Liver (tissue), 9 donors: Measurements from ENCODE around the gene NCKIPSD. TPM values are rescaled to one million over a fixed set of nuclear protein-coding genes. Genes with fewer than 3 reads are reported as not detected.

Source experiments
- DNase-seq: peaks from one replicate; pipeline ENCODE4 v3.0.0-alpha.2; 2017; ENCODE audit warnings: low spot score
- H3K27ac ChIP-seq, 2 donors: one replicate each; pipeline ENCODE4 v1.7.0; 2013; ENCODE audit warnings: inconsistent platforms in 2 of 2, low read length in 2 of 2, control low read depth in 1 of 2, low read depth in 1 of 2, mild to moderate bottlenecking in 1 of 2
- H3K27me3 ChIP-seq, 4 donors: one replicate each; pipeline versions ENCODE4 v1.6.1 to v1.7.0; 2013; ENCODE audit warnings: low read length in 3 of 4, inconsistent platforms in 1 of 4, mild to moderate bottlenecking in 1 of 4, moderate library complexity in 1 of 4; ENCODE audit not compliant: control insufficient read depth in 4 of 4, insufficient read depth in 4 of 4
- H3K36me3 ChIP-seq, 4 donors: one replicate each; pipeline versions ENCODE4 v1.6.1 to v1.7.0; 2013; ENCODE audit warnings: low read length in 3 of 4, mild to moderate bottlenecking in 3 of 4, low read depth in 1 of 4, moderate library complexity in 1 of 4; ENCODE audit not compliant: control insufficient read depth in 4 of 4, insufficient read depth in 3 of 4
- H3K4me1 ChIP-seq, 4 donors: one replicate each; pipeline versions ENCODE4 v1.6.1 to v1.7.0; 2013; ENCODE audit warnings: low read length in 3 of 4, mild to moderate bottlenecking in 3 of 4, moderate library complexity in 1 of 4; ENCODE audit not compliant: control insufficient read depth in 4 of 4, insufficient read depth in 4 of 4
- H3K4me3 ChIP-seq, 3 donors: one replicate each; pipeline versions ENCODE4 v1.6.1 to v1.7.0; 2013; ENCODE audit warnings: low read length in 3 of 3, control low read depth in 1 of 3, low read depth in 1 of 3, mild to moderate bottlenecking in 1 of 3
- H3K9ac ChIP-seq, 2 donors: one replicate each; pipeline ENCODE4 v1.7.0; 2013; ENCODE audit warnings: low read length in 2 of 2, mild to moderate bottlenecking in 2 of 2, moderate library complexity in 2 of 2, control low read depth in 1 of 2, low read depth in 1 of 2
- H3K9me3 ChIP-seq, 4 donors: one replicate each; pipeline versions ENCODE4 v1.6.1 to v1.7.0; 2013; ENCODE audit warnings: low read length in 3 of 4; ENCODE audit not compliant: control insufficient read depth in 4 of 4
- ATF3 ChIP-seq: IDR thresholded peaks from 2 replicates; pipeline ENCODE4 v1.6.1; 2016; ENCODE audit warnings: antibody characterized with exemption
- FOXA2 ChIP-seq: IDR thresholded peaks from 2 replicates; pipeline ENCODE4 v1.6.1; 2016; ENCODE audit warnings: antibody characterized with exemption
- GABPA ChIP-seq, 2 donors: IDR thresholded peaks in 1 of 2; conservative IDR thresholded peaks in 1 of 2; 2 replicates each; pipeline ENCODE4 v1.6.1; 2016; ENCODE audit warnings: antibody characterized with exemption in 2 of 2, mild to moderate bottlenecking in 1 of 2, moderate library complexity in 1 of 2
- HNF4A ChIP-seq, 2 donors: conservative IDR thresholded peaks; 2 replicates each; pipeline ENCODE4 v1.6.1; 2016; ENCODE audit warnings: antibody characterized with exemption in 2 of 2, mild to moderate bottlenecking in 2 of 2
- HNF4G ChIP-seq: IDR thresholded peaks from 2 replicates; pipeline ENCODE4 v1.6.1; 2016; ENCODE audit warnings: antibody characterized with exemption
- JUND ChIP-seq, 2 donors: IDR thresholded peaks; 2 replicates each; pipeline ENCODE4 v1.6.1; 2016; ENCODE audit warnings: antibody characterized with exemption in 2 of 2
- MAX ChIP-seq: IDR thresholded peaks from 2 replicates; pipeline ENCODE4 v1.6.1; 2016; ENCODE audit warnings: antibody characterized with exemption
- RAD21 ChIP-seq, 2 donors: IDR thresholded peaks; 2 replicates each; pipeline ENCODE4 v1.6.1; 2016; ENCODE audit warnings: antibody characterized with exemption in 2 of 2, mild to moderate bottlenecking in 2 of 2
- REST ChIP-seq: IDR thresholded peaks from 2 replicates; pipeline ENCODE4 v1.6.1; 2016; ENCODE audit warnings: antibody characterized with exemption, mild to moderate bottlenecking
- RXRA ChIP-seq, 2 donors: IDR thresholded peaks; 2 replicates each; pipeline ENCODE4 v1.6.1; 2017 to 2018; ENCODE audit warnings: antibody characterized with exemption in 2 of 2, mild to moderate bottlenecking in 1 of 2
- SP1 ChIP-seq: IDR thresholded peaks from 2 replicates; pipeline ENCODE4 v1.6.1; 2018; ENCODE audit warnings: antibody characterized with exemption, mild to moderate bottlenecking
- YY1 ChIP-seq: IDR thresholded peaks from 2 replicates; pipeline ENCODE4 v1.6.1; 2016; ENCODE audit warnings: antibody characterized with exemption, mild to moderate bottlenecking
- ZBTB33 ChIP-seq: IDR thresholded peaks from 2 replicates; pipeline ENCODE4 v1.6.1; 2016; ENCODE audit warnings: antibody characterized with exemption
- WGBS: extraction: QIAGEN DNeasy Blood & Tissue Kit; methylation state at CpG from one replicate; pipeline ENCODE4 v1.1.7; 2013; 5-methylcytosine and 5-hydroxymethylcytosine counted together
- polyA plus RNA-seq, 2 donors: library from polyadenylated mRNA; stranded (reverse) in 1 of 2; unstranded in 1 of 2; fragments of 200-250 nt in 1 of 2; fragments of >200 nt in 1 of 2; fragmentation: Nextera tagmentation in 1 of 2; extraction: Ambion mirVana in 1 of 2; gene quantifications; one replicate each; pipeline versions ENCODE4 v1.2.1 to v1.2.3, GENCODE V29; 2013 to 2015
- total RNA-seq, 2 donors: library from RNA; depleted of rRNA; stranded (reverse); fragments of >200 nt; gene quantifications; one replicate each; pipeline ENCODE4 v1.2.3, GENCODE V29; 2014
- donor health status: healthy.
- donor health status: healthy.
- donor health status: healthy.
- donor health status: healthy.
- donor health status: healthy.

The NCKIPSD gene
- total and polyA plus RNA-seq, 4 donors: 5.9 to 12.9 (median 8.7) TPM

- no peak overlapping the region for H3K4me3 ChIP-seq
- TF ChIP-seq SP1 (no peak), GABPA (IDR thresholded peaks at IDR 0.05 in 1 of 2, conservative IDR thresholded peaks at IDR 0.05 in 1 of 2) (no peak), ZBTB33 (no peak), YY1 (no peak), RAD21 (IDR thresholded peaks at IDR 0.05) (no peak), HNF4A (conservative IDR thresholded peaks at IDR 0.05) (no peak), MAX (no peak), ATF3 (no peak), FOXA2 (no peak), HNF4G (no peak), JUND (IDR thresholded peaks at IDR 0.05) (no peak), REST (no peak), RXRA (IDR thresholded peaks at IDR 0.05) (no peak)
- H3K27me3 ChIP-seq: no peaks in the 10 kb centered on the region
- H3K4me1 ChIP-seq: no peaks in the 10 kb centered on the region
- DNase-seq: no peak
- no peaks in the 10 kb centered on the region for H3K36me3 ChIP-seq
- WGBS: 94% methylated on average over 22 of the region's 22 CpGs
- H3K27ac ChIP-seq: no peak overlapping the region
- H3K9ac ChIP-seq: no peak overlapping the region
- no peaks in the 10 kb centered on the region for H3K9me3 ChIP-seq
Measured at GRCh38 chr3:48644898-48645760, 40.6 kb downstream of the NCKIPSD start.

GRCh38 chr3:48642605-48643004, 43.1 kb downstream of the NCKIPSD start:
- Histone ChIP-seq H3K27ac (no peak overlapping the region), H3K9me3 (no peaks in the 10 kb centered on the region), H3K9ac (no peak overlapping the region), H3K36me3 (no peaks in the 10 kb centered on the region), H3K4me1 (no peaks in the 10 kb centered on the region), H3K4me3 (no peak overlapping the region), H3K27me3 (no peaks in the 10 kb centered on the region)
- WGBS: 95% methylated on average over 12 of the region's 12 CpGs
- DNase-seq: no peak
- TF ChIP-seq ATF3 (no peak), YY1 (no peak), FOXA2 (no peak), GABPA (IDR thresholded peaks at IDR 0.05 in 1 of 2, conservative IDR thresholded peaks at IDR 0.05 in 1 of 2) (no peak)
